ENCODE measurements around the gene SLC1A1. TPM values are rescaled to one million over a fixed set of nuclear protein-coding genes. Genes with fewer than 3 reads are reported as not detected.

Gene SLC1A1
- total and polyA plus RNA-seq, 4 donors, result 0.33 to 86.0 (median 33.2) TPM

- Histone ChIP-seq H3K36me3 (ENCODE audit: control insufficient read depth in 4 of 4, insufficient read depth in 3 of 4, low read depth in 1 of 4, low read length in 3 of 4) (peaks cover 0 to 2% (median 2%) of the 10 kb centered on the region in 4 donors), H3K4me1 (ENCODE audit: control insufficient read depth in 4 of 4, insufficient read depth in 4 of 4, low read length in 3 of 4) (peaks cover 11 to 36% (median 22%) of the 10 kb centered on the region in 4 donors), H3K9me3 (ENCODE audit: control insufficient read depth in 4 of 4, low read length in 3 of 4) (no peaks in the 10 kb centered on the region), H3K27me3 (ENCODE audit: control insufficient read depth in 4 of 4, insufficient read depth in 4 of 4, low read length in 3 of 4) (no peaks in the 10 kb centered on the region), H3K27ac (ENCODE audit: low read depth in 1 of 2, low read length in 2 of 2) (no peak overlapping the region), H3K9ac (ENCODE audit: low read depth in 1 of 2, low read length in 2 of 2) (no peak overlapping the region), H3K4me3 (ENCODE audit: low read depth in 1 of 3, low read length in 3 of 3) (no peak overlapping the region)
- TF ChIP-seq YY1 (IDR thresholded peaks at IDR 0.05), result no peak
- 83% methylated on average over 1 of the region's 1 CpG for WGBS
- no peak for DNase-seq (ENCODE audit: low spot score)
These were observed 56.7 kb downstream of the SLC1A1 start for GRCh38 chr9:4547016-4547415.

GRCh38 chr9:4548811-4549725 is 58.8 kb downstream of the SLC1A1 start:
- H3K27me3 ChIP-seq (ENCODE audit: control insufficient read depth in 4 of 4, insufficient read depth in 4 of 4, low read length in 3 of 4), result no peaks in the 10 kb centered on the region
- no peak for DNase-seq (ENCODE audit: low spot score)
- H3K9me3 ChIP-seq (ENCODE audit: control insufficient read depth in 4 of 4, low read length in 3 of 4), result no peaks in the 10 kb centered on the region
- no peak for TF ChIP-seq MAX (IDR thresholded peaks at IDR 0.05)
- no peak for TF ChIP-seq NR2F2 (IDR thresholded peaks at IDR 0.05)
- TF ChIP-seq RXRA (IDR thresholded peaks at IDR 0.05), result peak in 1 of 2 donors; percentile 22
- no peak for TF ChIP-seq ZBTB33 (IDR thresholded peaks at IDR 0.05)
- no peak for TF ChIP-seq REST (IDR thresholded peaks at IDR 0.05)
- no peak for TF ChIP-seq HNF4G (IDR thresholded peaks at IDR 0.05)
- no peak for TF ChIP-seq SP1 (IDR thresholded peaks at IDR 0.05)
- no peak for TF ChIP-seq FOXA2 (IDR thresholded peaks at IDR 0.05)
- no peak for TF ChIP-seq GABPA (IDR thresholded peaks at IDR 0.05 in 1 of 2, conservative IDR thresholded peaks at IDR 0.05 in 1 of 2)
- peak in 1 of 2 donors; percentile 59 for TF ChIP-seq RAD21 (IDR thresholded peaks at IDR 0.05)
- no peak for TF ChIP-seq CTCF (IDR thresholded peaks at IDR 0.05; ENCODE audit: low read depth, low read length, missing input control)
- TF ChIP-seq FOXA1 (IDR thresholded peaks at IDR 0.05), result no peak
- no peak overlapping the region for H3K4me3 ChIP-seq (ENCODE audit: low read depth in 1 of 3, low read length in 3 of 3)
- H3K27ac ChIP-seq (ENCODE audit: low read depth in 1 of 2, low read length in 2 of 2), result peak overlapping the region; percentile 87 to 91
- peaks cover 11 to 37% (median 22%) of the 10 kb centered on the region in 4 donors for H3K4me1 ChIP-seq (ENCODE audit: control insufficient read depth in 4 of 4, insufficient read depth in 4 of 4, low read length in 3 of 4)
- WGBS, result 77% methylated on average over 11 of the region's 11 CpGs
- H3K36me3 ChIP-seq (ENCODE audit: control insufficient read depth in 4 of 4, insufficient read depth in 3 of 4, low read depth in 1 of 4, low read length in 3 of 4), result peaks cover 0 to 6% (median 2%) of the 10 kb centered on the region in 4 donors
- H3K9ac ChIP-seq (ENCODE audit: low read depth in 1 of 2, low read length in 2 of 2), result peak overlapping the region in 1 of 2 donors; percentile 50
